ENCODE measurements around the gene ZEB2. TPM values are rescaled to one million over a fixed set of nuclear protein-coding genes. Genes with fewer than 3 reads are reported as not detected.

ZEB2 gene
- polyA plus RNA-seq, 3 donors: 5.6 to 92.6 (median 76.3) TPM

GRCh38 chr2:144503242-144503641 lies 16.7 kb downstream of the ZEB2 start:
- no peak overlapping the region for H3K27ac ChIP-seq (ENCODE audit: low read depth, low read length)
- WGBS, 3 donors: 46 to 71% (median 59%) methylated on average over 5 of the region's 5 CpGs

- H3K27ac ChIP-seq (ENCODE audit: low read depth, low read length): no peak overlapping the region
- WGBS, 3 donors: 76 to 89% (median 79%) methylated on average over 7 of the region's 7 CpGs
Measured at GRCh38 chr2:144502369-144502768, 17.6 kb downstream of the ZEB2 start.

GRCh38 chr2:144501627-144502026 lies 18.3 kb downstream of the ZEB2 start:
- 80 to 86% (median 84%) methylated on average over 1 of the region's 1 CpG for WGBS, 3 donors
- no peak overlapping the region for H3K27ac ChIP-seq (ENCODE audit: low read depth, low read length)

GRCh38 chr2:144501118-144501517 lies 18.8 kb downstream of the ZEB2 start:
- no peak overlapping the region for H3K27ac ChIP-seq (ENCODE audit: low read depth, low read length)
- 84 to 91% (median 87%) methylated on average over 3 of the region's 3 CpGs for WGBS, 3 donors

GRCh38 chr2:144500563-144500962 lies 19.4 kb downstream of the ZEB2 start:
- H3K27ac ChIP-seq (ENCODE audit: low read depth, low read length): no peak overlapping the region
- WGBS, 3 donors: 88 to 98% (median 92%) methylated on average over 2 of the region's 2 CpGs

- WGBS, 3 donors: 71 to 84% (median 77%) methylated on average over 7 of the region's 7 CpGs
- no peak overlapping the region for H3K27ac ChIP-seq (ENCODE audit: low read depth, low read length)
Measured at GRCh38 chr2:144498277-144498676, 21.6 kb downstream of the ZEB2 start.

GRCh38 chr2:144496977-144497598 lies 22.8 kb downstream of the ZEB2 start:
- no peak overlapping the region for H3K27ac ChIP-seq (ENCODE audit: low read depth, low read length)
- 91 to 95% (median 95%) methylated on average over 3 of the region's 3 CpGs for WGBS, 3 donors

GRCh38 chr2:144496092-144496976 lies 23.6 kb downstream of the ZEB2 start:
- 57 to 76% (median 60%) methylated on average over 10 of the region's 10 CpGs for WGBS, 3 donors
- H3K27ac ChIP-seq (ENCODE audit: low read depth, low read length): no peak overlapping the region

GRCh38 chr2:144495227-144496091 lies 24.5 kb downstream of the ZEB2 start:
- H3K27ac ChIP-seq (ENCODE audit: low read depth, low read length): no peak overlapping the region
- WGBS, 3 donors: 54 to 72% (median 55%) methylated on average over 6 of the region's 6 CpGs

GRCh38 chr2:144493027-144493809 lies 26.7 kb downstream of the ZEB2 start:
- 57 to 81% (median 58%) methylated on average over 8 of the region's 8 CpGs for WGBS, 3 donors
- H3K27ac ChIP-seq (ENCODE audit: low read depth, low read length): no peak overlapping the region

- no peak overlapping the region for H3K27ac ChIP-seq (ENCODE audit: low read depth, low read length)
- 91 to 96% (median 91%) methylated on average over 15 of the region's 15 CpGs for WGBS, 3 donors
Measured at GRCh38 chr2:144490857-144491256, 29.1 kb downstream of the ZEB2 start.

- H3K27ac ChIP-seq (ENCODE audit: low read depth, low read length): no peak overlapping the region
Measured at GRCh38 chr2:144490017-144490416, 29.9 kb downstream of the ZEB2 start.

GRCh38 chr2:144489315-144489916 lies 30.5 kb downstream of the ZEB2 start:
- 68 to 73% (median 69%) methylated on average over 10 of the region's 10 CpGs for WGBS, 3 donors
- no peak overlapping the region for H3K27ac ChIP-seq (ENCODE audit: low read depth, low read length)

GRCh38 chr2:144484201-144484948 lies 35.5 kb downstream of the ZEB2 start:
- WGBS, 3 donors: 71 to 80% (median 75%) methylated on average over 5 of the region's 5 CpGs
- H3K27ac ChIP-seq (ENCODE audit: low read depth, low read length): no peak overlapping the region

GRCh38 chr2:144481666-144482065 lies 38.3 kb downstream of the ZEB2 start:
- H3K27ac ChIP-seq (ENCODE audit: low read depth, low read length): no peak overlapping the region
- WGBS, 3 donors: 82 to 85% (median 84%) methylated on average over 4 of the region's 4 CpGs

- H3K27ac ChIP-seq (ENCODE audit: low read depth, low read length): no peak overlapping the region
- WGBS, 3 donors: 60 to 78% (median 65%) methylated on average over 6 of the region's 6 CpGs
Measured at GRCh38 chr2:144481109-144481508, 38.8 kb downstream of the ZEB2 start.

GRCh38 chr2:144480285-144480684 lies 39.6 kb downstream of the ZEB2 start:
- H3K27ac ChIP-seq (ENCODE audit: low read depth, low read length): no peak overlapping the region

More at GRCh38 chr2:144480285-144480684, 39.6 kb downstream of the ZEB2 start:
- 91 to 94% (median 93%) methylated on average over 1 of the region's 1 CpG for WGBS, 3 donors

All from adipose tissue (tissue), 3 donors.